CD4-positive, alpha-beta T cell (primary cell): ENCODE data around the gene GAB1. TPM values are rescaled to one million over a fixed set of nuclear protein-coding genes. Genes with fewer than 3 reads are reported as not detected.

Experiments
- ATAC-seq: fragments of 200-7000 bp; cut with Tn5 transposase; one replicate; pipeline ENCODE4 v1.10.0; 2022; ENCODE audit warnings: mild to moderate bottlenecking; ENCODE audit not compliant: poor library complexity
- CTCF ChIA-PET: fragments of 350-600 bp; sonication (Branson Sonifier 250); formaldehyde crosslinking; loops from one replicate; lab custom pipeline; 2021; ENCODE audit warnings: antibody characterized with exemption, inconsistent platforms; lab: Charles Lee
- POLR2A ChIA-PET: fragments of 350-600 bp; sonication (Branson Sonifier 250); formaldehyde crosslinking; loops from one replicate; lab custom pipeline; 2021; ENCODE audit warnings: antibody characterized with exemption, inconsistent platforms; lab: Charles Lee
- DNase-seq, 14 experiments: peaks; one replicate each; pipeline ENCODE4 v3.0.0-alpha.2; 2013 to 2020; ENCODE audit warnings: mixed read lengths in 2 of 14
- H3K27ac ChIP-seq, 2 donors: one replicate each; pipeline versions ENCODE4 v1.5.1 to v1.7.0; 2013; ENCODE audit warnings: low read length in 2 of 2, low read depth in 1 of 2, mild to moderate bottlenecking in 1 of 2
- H3K27me3 ChIP-seq, 2 experiments: 1 replicate in 1 of 2; 2 replicates in 1 of 2; pipeline versions ENCODE4 v1.6.1 to v1.7.0; 2013; ENCODE audit warnings: low read length in 2 of 2, control low read depth in 1 of 2, mild to moderate bottlenecking in 1 of 2, moderate library complexity in 1 of 2; ENCODE audit not compliant: insufficient read depth in 2 of 2, control insufficient read depth in 1 of 2
- H3K36me3 ChIP-seq: one replicate; pipeline ENCODE4 v1.6.1; 2013; ENCODE audit warnings: low read length, control low read depth; ENCODE audit not compliant: insufficient read depth
- H3K4me1 ChIP-seq: one replicate; pipeline ENCODE4 v1.6.1; 2013; ENCODE audit warnings: low read length, control low read depth; ENCODE audit not compliant: insufficient read depth
- H3K4me3 ChIP-seq: one replicate; pipeline ENCODE4 v1.5.1; 2013; ENCODE audit warnings: mild to moderate bottlenecking, low read length, moderate library complexity
- H3K9me3 ChIP-seq, 2 experiments: 1 replicate in 1 of 2; 2 replicates in 1 of 2; pipeline versions ENCODE4 v1.6.1 to v1.7.0; 2013; ENCODE audit warnings: low read length in 2 of 2, mild to moderate bottlenecking in 2 of 2, control low read depth in 1 of 2, moderate library complexity in 1 of 2; ENCODE audit not compliant: control insufficient read depth in 1 of 2, insufficient read depth in 1 of 2
- H3K27ac Mint-ChIP-seq: one replicate; pipeline ENCODE4 v1.8.0; 2020; ENCODE audit warnings: mixed read lengths
- H3K27me3 Mint-ChIP-seq: one replicate; pipeline ENCODE4 v1.8.0; 2021; ENCODE audit warnings: mixed read lengths
- H3K36me3 Mint-ChIP-seq: one replicate; pipeline ENCODE4 v1.8.0; 2021; ENCODE audit warnings: low read depth, mixed read lengths
- H3K4me1 Mint-ChIP-seq: one replicate; pipeline ENCODE4 v1.8.0; 2021; ENCODE audit warnings: low read depth, mixed read lengths
- H3K4me3 Mint-ChIP-seq: one replicate; pipeline ENCODE4 v1.8.0; 2020; ENCODE audit warnings: mild to moderate bottlenecking, mixed read lengths
- H3K9me3 Mint-ChIP-seq: one replicate; pipeline ENCODE4 v1.8.0; 2020; ENCODE audit warnings: mixed read lengths
- intact Hi-C, 2 experiments: fragments of 100-400 bp; cut with DNase I in 1 of 2; cut with micrococcal nuclease in 1 of 2; formaldehyde crosslinking; loops; one replicate each; pipeline versions ENCODE4 v1.15.1 to v1.9.0; 2023 to 2025; cut with DNase I, micrococcal nuclease
- total RNA-seq, 174 experiments: library from RNA in 2 of 174; stranded (reverse) in 2 of 174; gene quantifications; one replicate each; pipeline ENCODE4 v1.2.3 and lab custom pipeline; 2021 to 2026
- TF ChIP-seq, protein P1 (sequence below): fragments of 200-600 bp; IDR thresholded peaks from one replicate; pipeline ENCODE4 v1.8.0; 2022; ENCODE audit warnings: antibody characterized with exemption, mild to moderate bottlenecking

Gene GAB1
- total RNA-seq, 2 experiments from 2014 or later = 0.27 to 0.64 TPM

DNA sequence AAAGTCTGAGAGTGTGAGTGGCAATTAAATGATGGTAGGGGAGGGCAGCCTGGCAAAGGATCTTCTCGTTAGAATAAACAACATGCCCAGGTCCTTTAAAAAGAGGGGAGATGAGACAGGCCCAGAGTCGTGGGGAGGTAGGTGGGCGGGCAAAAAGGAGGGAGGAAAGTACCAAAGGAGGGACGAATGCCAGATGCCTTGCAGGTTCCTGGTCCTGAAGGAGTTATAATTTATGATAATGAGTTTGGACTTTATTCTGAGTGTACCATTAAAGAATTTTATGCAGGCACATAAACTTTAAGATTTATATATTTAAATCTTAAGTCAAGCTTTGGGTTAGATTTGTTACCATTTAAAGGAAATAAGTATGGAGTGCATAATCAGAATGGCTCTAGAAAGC is 114.5 kb downstream of the GAB1 start:
- ChIA-PET CTCF (no interaction called here), POLR2A (interaction anchor here (0.9 kb wide), 1 partner anchor 13 kb away, joined by 3 read pairs; no protein-coding TSS in a partner anchor)
- intact Hi-C loops = no loop called here
- H3K27me3 ChIP-seq = peaks cover 0 to 3% of the 10 kb centered on the region in 2 experiments
- DNase-seq (no peak), ATAC-seq (no peak)
- TF ChIP-seq, protein P1, sequence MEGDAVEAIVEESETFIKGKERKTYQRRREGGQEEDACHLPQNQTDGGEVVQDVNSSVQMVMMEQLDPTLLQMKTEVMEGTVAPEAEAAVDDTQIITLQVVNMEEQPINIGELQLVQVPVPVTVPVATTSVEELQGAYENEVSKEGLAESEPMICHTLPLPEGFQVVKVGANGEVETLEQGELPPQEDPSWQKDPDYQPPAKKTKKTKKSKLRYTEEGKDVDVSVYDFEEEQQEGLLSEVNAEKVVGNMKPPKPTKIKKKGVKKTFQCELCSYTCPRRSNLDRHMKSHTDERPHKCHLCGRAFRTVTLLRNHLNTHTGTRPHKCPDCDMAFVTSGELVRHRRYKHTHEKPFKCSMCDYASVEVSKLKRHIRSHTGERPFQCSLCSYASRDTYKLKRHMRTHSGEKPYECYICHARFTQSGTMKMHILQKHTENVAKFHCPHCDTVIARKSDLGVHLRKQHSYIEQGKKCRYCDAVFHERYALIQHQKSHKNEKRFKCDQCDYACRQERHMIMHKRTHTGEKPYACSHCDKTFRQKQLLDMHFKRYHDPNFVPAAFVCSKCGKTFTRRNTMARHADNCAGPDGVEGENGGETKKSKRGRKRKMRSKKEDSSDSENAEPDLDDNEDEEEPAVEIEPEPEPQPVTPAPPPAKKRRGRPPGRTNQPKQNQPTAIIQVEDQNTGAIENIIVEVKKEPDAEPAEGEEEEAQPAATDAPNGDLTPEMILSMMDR = no peak
- Mint-ChIP-seq H3K4me3 (no peak overlapping the region), H3K27me3 (no peaks in the 10 kb centered on the region), H3K36me3 (no peaks in the 10 kb centered on the region), H3K9me3 (no peaks in the 10 kb centered on the region), H3K27ac (no peak overlapping the region), H3K4me1 (no peaks in the 10 kb centered on the region)
- no peaks in the 10 kb centered on the region for H3K4me1 ChIP-seq
- no peak overlapping the region for H3K4me3 ChIP-seq
- no peaks in the 10 kb centered on the region for H3K9me3 ChIP-seq
- no peaks in the 10 kb centered on the region for H3K36me3 ChIP-seq
- H3K27ac ChIP-seq = no peak overlapping the region

DNA sequence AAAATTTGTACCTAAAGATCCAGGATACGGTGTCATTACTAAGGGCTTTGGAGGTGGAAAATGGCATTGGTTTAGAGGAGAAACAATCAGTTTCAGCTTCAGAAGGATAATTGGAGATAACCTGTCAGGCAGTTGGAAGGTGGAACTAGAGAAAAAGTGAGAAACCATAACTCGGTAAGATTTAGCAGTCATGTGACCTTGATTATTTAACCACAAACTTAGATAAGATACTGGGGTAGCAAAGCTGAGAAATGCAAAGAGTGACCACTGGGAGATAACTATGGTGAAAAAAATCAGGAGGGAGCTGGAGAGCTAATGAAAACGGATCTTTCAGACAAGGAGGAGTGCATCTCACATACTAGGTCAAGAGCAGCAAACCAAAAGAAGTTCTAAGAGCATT is 118.5 kb downstream of the GAB1 start:
- no peaks in the 10 kb centered on the region for H3K9me3 ChIP-seq
- peaks cover 0 to 3% of the 10 kb centered on the region in 2 experiments for H3K27me3 ChIP-seq
- TF ChIP-seq, protein P1 = no peak
- H3K4me1 ChIP-seq = no peaks in the 10 kb centered on the region
- H3K36me3 Mint-ChIP-seq = no peaks in the 10 kb centered on the region
- H3K36me3 ChIP-seq = no peaks in the 10 kb centered on the region
- ChIA-PET POLR2A (no interaction called here), CTCF (interaction anchor here (1.3 kb wide), 1 partner anchor 12 kb away, joined by 3 read pairs; no protein-coding TSS in a partner anchor)
- no peak for ATAC-seq
- no peak overlapping the region for H3K4me3 ChIP-seq
- H3K27me3 Mint-ChIP-seq = peaks cover 2% of the 10 kb centered on the region
- H3K4me1 Mint-ChIP-seq = no peaks in the 10 kb centered on the region
- DNase-seq = no peak
- intact Hi-C loops = no loop called here
- H3K27ac Mint-ChIP-seq = no peak overlapping the region
- no peak overlapping the region for H3K27ac ChIP-seq
- H3K4me3 Mint-ChIP-seq = no peak overlapping the region
- H3K9me3 Mint-ChIP-seq = no peaks in the 10 kb centered on the region

DNA sequence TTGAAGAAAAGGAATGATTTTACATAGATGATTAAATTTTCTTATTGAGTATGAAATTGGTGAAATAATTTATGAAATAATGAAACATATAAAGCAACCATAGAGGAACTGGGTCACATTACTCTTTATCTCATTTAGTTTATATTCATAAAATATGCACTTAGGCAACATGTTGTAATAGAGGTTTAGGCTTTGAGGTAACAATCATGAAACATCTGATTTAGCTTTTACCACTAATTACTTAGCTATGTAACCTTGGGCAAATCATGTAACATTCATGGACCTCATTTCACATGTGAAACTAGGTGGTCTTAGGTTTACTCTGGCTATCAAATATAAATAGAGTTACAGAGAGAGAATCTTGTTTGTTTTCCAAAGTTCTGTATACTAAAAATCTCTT is 122.3 kb downstream of the GAB1 start:
- no peaks in the 10 kb centered on the region for H3K27me3 ChIP-seq
- H3K4me3 ChIP-seq = no peak overlapping the region
- no peak overlapping the region for H3K27ac Mint-ChIP-seq
- POLR2A ChIA-PET = no interaction called here
- no peaks in the 10 kb centered on the region for H3K9me3 Mint-ChIP-seq
- no peak for DNase-seq
- no peaks in the 10 kb centered on the region for H3K36me3 ChIP-seq
- H3K9me3 ChIP-seq = no peaks in the 10 kb centered on the region
- ATAC-seq = no peak
- no peak overlapping the region for H3K4me3 Mint-ChIP-seq
- no peaks in the 10 kb centered on the region for H3K4me1 Mint-ChIP-seq
- H3K27me3 Mint-ChIP-seq = peaks cover 9% of the 10 kb centered on the region
- H3K27ac ChIP-seq = no peak overlapping the region
- intact Hi-C loops = no loop called here
- CTCF ChIA-PET = no interaction called here
- TF ChIP-seq, protein P1 = no peak
- no peaks in the 10 kb centered on the region for H3K4me1 ChIP-seq
- H3K36me3 Mint-ChIP-seq = no peaks in the 10 kb centered on the region
